Thoracic aorta (tissue), 2 donors: ENCODE data around the gene CDK2AP2. TPM values are rescaled to one million over a fixed set of nuclear protein-coding genes. Genes with fewer than 3 reads are reported as not detected.

Experiments
- ATAC-seq: fragments of 150-250 bp; one replicate; pipeline ENCODE4 v1.8.0; 2017; ENCODE audit warnings: low read depth; ENCODE audit not compliant: insufficient number of reproducible peaks, low FRiP score
- DNase-seq: peaks from one replicate; pipeline ENCODE4 v3.0.0-alpha.2; 2020; ENCODE audit warnings: low spot score
- H3K27ac ChIP-seq, 2 donors: fragments of 200-600 bp; sonication (generic); 1 replicate in 1 of 2; 2 replicates in 1 of 2; pipeline ENCODE4 v1.5.1; 2016; ENCODE audit warnings: mild to moderate bottlenecking in 2 of 2, moderate library complexity in 2 of 2
- H3K27me3 ChIP-seq: fragments of 200-600 bp; sonication (generic); replicated peaks from 2 replicates; pipeline ENCODE4 v1.6.0; 2016; ENCODE audit warnings: mild to moderate bottlenecking; ENCODE audit not compliant: insufficient read depth
- H3K36me3 ChIP-seq: fragments of 200-600 bp; sonication (generic); one replicate; pipeline ENCODE4 v1.5.1; 2016
- H3K4me1 ChIP-seq, 2 donors: fragments of 200-600 bp; sonication (generic); 1 replicate in 1 of 2; 2 replicates in 1 of 2; pipeline versions ENCODE4 v1.5.1 to v1.6.0; 2016; ENCODE audit warnings: low read depth in 2 of 2, mild to moderate bottlenecking in 1 of 2; ENCODE audit not compliant: control insufficient read depth in 1 of 2
- H3K4me3 ChIP-seq: fragments of 200-600 bp; sonication (generic); 2 replicates; pipeline ENCODE4 v1.5.1; 2016; ENCODE audit warnings: mild to moderate bottlenecking
- H3K9me3 ChIP-seq: fragments of 200-600 bp; sonication (generic); 2 replicates; pipeline ENCODE4 v1.5.1; 2016
- total RNA-seq, 2 donors: library from RNA; depleted of rRNA; stranded (reverse); fragments of >200 nt; gene quantifications; one replicate each; pipeline versions ENCODE4 v1.1.0 to v1.2.3, GENCODE V29; 2016
- TF ChIP-seq, protein P1 (sequence below): fragments of 200-600 bp; sonication (generic); IDR thresholded peaks from one replicate; pipeline ENCODE4 v1.5.1; 2019; ENCODE audit warnings: antibody characterized with exemption

CDK2AP2 gene
- total RNA-seq, 2 donors from 2014 or later, result 53.3 to 73.4 TPM

DNA sequence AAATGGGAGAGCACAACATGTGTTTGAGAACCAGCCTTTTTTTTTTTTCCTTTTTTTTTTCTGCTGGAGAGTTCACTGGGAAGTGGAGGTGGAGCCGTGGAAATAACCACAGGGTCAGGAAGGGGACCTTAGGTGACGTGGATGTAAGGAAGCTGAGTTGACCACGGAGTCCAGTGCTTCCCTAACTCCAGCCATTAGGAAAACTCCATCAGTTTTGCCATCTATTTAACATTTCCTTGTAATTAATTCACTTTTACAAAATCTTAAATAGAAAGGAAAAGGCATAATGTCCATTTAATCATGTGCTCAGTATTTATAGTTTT lies 2.0 kb upstream of the CDK2AP2 start:
- no peak for DNase-seq
- Histone ChIP-seq H3K4me1 (peaks cover 17 to 32% of the 10 kb centered on the region in 2 donors), H3K9me3 (no peaks in the 10 kb centered on the region), H3K4me3 (no peak overlapping the region), H3K36me3 (no peaks in the 10 kb centered on the region), H3K27me3 (no peaks in the 10 kb centered on the region), H3K27ac (no peak overlapping the region)
- TF ChIP-seq, protein P1, sequence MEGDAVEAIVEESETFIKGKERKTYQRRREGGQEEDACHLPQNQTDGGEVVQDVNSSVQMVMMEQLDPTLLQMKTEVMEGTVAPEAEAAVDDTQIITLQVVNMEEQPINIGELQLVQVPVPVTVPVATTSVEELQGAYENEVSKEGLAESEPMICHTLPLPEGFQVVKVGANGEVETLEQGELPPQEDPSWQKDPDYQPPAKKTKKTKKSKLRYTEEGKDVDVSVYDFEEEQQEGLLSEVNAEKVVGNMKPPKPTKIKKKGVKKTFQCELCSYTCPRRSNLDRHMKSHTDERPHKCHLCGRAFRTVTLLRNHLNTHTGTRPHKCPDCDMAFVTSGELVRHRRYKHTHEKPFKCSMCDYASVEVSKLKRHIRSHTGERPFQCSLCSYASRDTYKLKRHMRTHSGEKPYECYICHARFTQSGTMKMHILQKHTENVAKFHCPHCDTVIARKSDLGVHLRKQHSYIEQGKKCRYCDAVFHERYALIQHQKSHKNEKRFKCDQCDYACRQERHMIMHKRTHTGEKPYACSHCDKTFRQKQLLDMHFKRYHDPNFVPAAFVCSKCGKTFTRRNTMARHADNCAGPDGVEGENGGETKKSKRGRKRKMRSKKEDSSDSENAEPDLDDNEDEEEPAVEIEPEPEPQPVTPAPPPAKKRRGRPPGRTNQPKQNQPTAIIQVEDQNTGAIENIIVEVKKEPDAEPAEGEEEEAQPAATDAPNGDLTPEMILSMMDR, result no peak
- ATAC-seq, result no peak

DNA sequence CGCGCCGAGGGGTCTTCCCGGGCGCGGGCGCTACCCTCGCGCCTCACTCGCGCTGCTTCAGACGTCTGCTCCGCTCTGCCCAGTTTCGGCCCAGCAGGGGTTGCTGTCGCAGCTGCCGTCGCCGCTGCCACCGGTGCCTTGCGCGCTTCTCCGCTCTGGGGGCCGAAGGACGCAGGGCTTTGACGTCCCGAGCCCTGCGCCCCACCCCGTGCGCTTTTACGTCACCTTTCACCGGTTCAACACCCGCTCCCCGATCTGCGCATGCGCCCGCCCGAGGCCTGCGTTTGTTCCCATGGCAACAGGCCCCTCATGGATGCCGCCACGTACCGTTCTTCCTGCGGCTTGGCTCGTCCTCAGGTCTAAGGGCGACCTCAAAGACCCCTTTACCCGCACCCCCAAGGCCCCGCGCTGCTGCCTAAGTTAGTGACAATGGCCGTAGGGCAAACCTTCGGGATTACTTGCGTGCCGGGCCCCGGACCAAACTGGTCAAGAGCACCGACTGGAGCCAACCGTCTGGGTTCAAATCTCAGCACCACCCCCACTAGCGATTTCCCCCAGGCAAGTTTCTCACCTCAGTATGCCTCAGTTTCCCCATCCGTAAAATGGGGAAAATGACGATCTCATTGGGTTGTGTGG lies 642 bp upstream of the CDK2AP2 start:
- TF ChIP-seq, protein P1, result no peak
- H3K4me1 ChIP-seq, result peaks cover 20 to 46% of the 10 kb centered on the region in 2 donors

GRCh38 chr11:67507242-67507863 lies 609 bp downstream of the CDK2AP2 start:
- no peak for ATAC-seq
- TF ChIP-seq, protein P1, result no peak

More for the DNA sequence above, 642 bp upstream of the CDK2AP2 start:
- Histone ChIP-seq H3K9me3 (no peaks in the 10 kb centered on the region), H3K27ac (peak overlapping the region; percentile 98), H3K27me3 (no peaks in the 10 kb centered on the region), H3K36me3 (no peaks in the 10 kb centered on the region), H3K4me3 (peak overlapping the region; percentile 84)
- ATAC-seq, result peak; percentile 32
- peak; percentile 99 for DNase-seq

DNA sequence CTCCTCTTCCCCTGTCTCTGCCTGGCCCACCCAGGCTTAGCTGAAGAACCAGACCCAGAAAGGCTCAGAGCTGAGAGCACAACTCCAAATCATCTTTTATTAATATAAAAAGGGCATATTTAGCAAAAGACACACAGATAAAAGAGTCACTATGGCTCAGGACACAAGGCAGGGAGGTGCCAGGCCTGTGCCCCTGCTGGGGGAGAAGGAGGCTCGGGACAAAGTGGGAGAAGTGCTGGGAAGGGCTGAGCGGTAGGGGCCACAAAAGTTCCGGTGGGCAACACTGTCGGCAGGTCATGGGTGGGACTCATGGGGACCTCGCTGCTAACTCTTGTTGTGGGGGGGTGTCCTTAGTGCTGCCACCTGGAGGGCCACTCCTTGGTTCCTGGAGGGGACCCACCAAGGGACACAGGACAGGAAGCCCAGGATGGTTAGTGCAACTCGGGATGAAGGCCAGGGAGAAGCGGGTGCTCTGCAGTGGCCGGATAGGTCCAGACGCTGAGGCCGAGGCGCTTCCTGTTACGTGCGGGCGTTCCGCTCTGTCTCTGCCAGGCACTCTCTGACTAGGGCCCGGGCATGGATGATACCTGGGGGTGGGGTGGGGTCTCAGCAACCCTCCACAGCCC lies 1.4 kb downstream of the CDK2AP2 start:
- H3K4me3 ChIP-seq, result peak overlapping the region; percentile 84

More at GRCh38 chr11:67507242-67507863, 609 bp downstream of the CDK2AP2 start:
- Histone ChIP-seq H3K27me3 (no peaks in the 10 kb centered on the region), H3K9me3 (no peaks in the 10 kb centered on the region), H3K36me3 (no peaks in the 10 kb centered on the region), H3K4me3 (peak overlapping the region; percentile 84), H3K4me1 (peaks cover 21 to 50% of the 10 kb centered on the region in 2 donors), H3K27ac (peak overlapping the region; percentile 96 to 98)
- DNase-seq, result peak; percentile 56

More for the DNA sequence above, 1.4 kb downstream of the CDK2AP2 start:
- Histone ChIP-seq H3K4me1 (peaks cover 21 to 50% of the 10 kb centered on the region in 2 donors), H3K27me3 (no peaks in the 10 kb centered on the region), H3K36me3 (no peaks in the 10 kb centered on the region), H3K9me3 (no peaks in the 10 kb centered on the region), H3K27ac (peak overlapping the region; percentile 96 to 98)
- TF ChIP-seq, protein P1, result peak; percentile 30
- no peak for ATAC-seq
- no peak for DNase-seq
